K562 (cell line): Measurements from ENCODE around the gene UBR7. TPM values are rescaled to one million over a fixed set of nuclear protein-coding genes. Genes with fewer than 3 reads are reported as not detected.
"Not testable (repeated sequence)": the region's sequence is repeated elsewhere in the genome, so short reads cannot be mapped to it uniquely, and the experiment has no call there.

ENCODE experiments used
- ATAC-seq: fragments of 200-7000 bp; cut with Tn5 transposase; 3 replicates; pipeline ENCODE4 v1.9.1; 2020; ENCODE audit warnings: moderate library complexity
- BruUV-seq: library from RNA; stranded (reverse); fragments of 400-500 nt; replicated peaks from 2 replicates; lab custom pipeline; 2021; lab: Mats Ljungman, UMichigan
- CTCF ChIA-PET: fragments of 300-600 bp; formaldehyde crosslinking; extraction: SDS; loops from one replicate; lab custom pipeline; 2021; ENCODE audit warnings: low intra/inter-chr PET ratio; lab: Yijun Ruan, JAX
- POLR2A ChIA-PET: fragments of 300-600, 350-650 bp; sonication (Branson Sonifier 250); formaldehyde crosslinking; extraction: SDS; loops from one replicate; lab custom pipeline; 2021; ENCODE audit warnings: antibody characterized with exemption, inconsistent platforms; lab: Yijun Ruan, JAX
- DNase-seq, 4 experiments: peaks; one replicate each; pipeline versions ENCODE4 v3.0.0 to v3.0.0-alpha.2; 2011 to 2018; ENCODE audit warnings: low spot score in 3 of 4, mixed read lengths in 3 of 4; ENCODE audit errors: extremely low read depth in 1 of 4
- FAIRE-seq: peaks from 2 replicates; lab custom pipeline; 2011; peaks lifted over from hg19 to GRCh38; lab: Jason Lieb, UNC
- H2AFZ ChIP-seq: 2 replicates; pipeline ENCODE4 v1.6.0; 2011; ENCODE audit warnings: low read depth, low read length, control low read depth, inconsistent platforms
- H3K27ac ChIP-seq: fragments of 200-600 bp; 3 replicates; pipeline ENCODE4 v1.8.0; 2011; ENCODE audit warnings: low read depth, mild to moderate bottlenecking, control low read depth, inconsistent platforms, low read length, moderate library complexity, mixed read lengths; ENCODE audit errors: extremely low read depth
- H3K27me3 ChIP-seq, 2 experiments: fragments of 300-600 bp in 1 of 2; 2 replicates in 1 of 2; 3 replicates in 1 of 2; pipeline versions ENCODE4 v1.6.0 to v1.8.0; 2011; ENCODE audit warnings: inconsistent platforms in 2 of 2, low read length in 2 of 2, mild to moderate bottlenecking in 1 of 2, mixed read lengths in 1 of 2, moderate library complexity in 1 of 2; ENCODE audit not compliant: control insufficient read depth in 2 of 2, insufficient read depth in 2 of 2
- H3K36me3 ChIP-seq: fragments of 300-600 bp; 3 replicates; pipeline ENCODE4 v1.8.0; 2011; ENCODE audit warnings: mild to moderate bottlenecking, low read length, inconsistent platforms; ENCODE audit not compliant: control insufficient read depth, insufficient read depth
- H3K4me1 ChIP-seq, 2 experiments: fragments of 200-600 bp in 1 of 2; replicated peaks in 1 of 2; 2 replicates in 1 of 2; 3 replicates in 1 of 2; pipeline versions ENCODE4 v1.5.1 to v1.8.0; 2011; ENCODE audit warnings: inconsistent platforms in 2 of 2, low read length in 2 of 2, mild to moderate bottlenecking in 1 of 2, mixed read lengths in 1 of 2, moderate library complexity in 1 of 2; ENCODE audit not compliant: control insufficient read depth in 2 of 2, insufficient read depth in 2 of 2
- H3K4me2 ChIP-seq: 2 replicates; pipeline ENCODE4 v1.6.1; 2011; ENCODE audit warnings: low read length, control low read depth, inconsistent platforms, mixed read lengths; ENCODE audit not compliant: insufficient read depth
- H3K4me3 ChIP-seq: fragments of 200-600 bp; sonication (generic), shearing (Covaris generic); 2 replicates; pipeline ENCODE4 v1.5.1; 2016; ENCODE audit warnings: control low read depth, inconsistent platforms
- H3K79me2 ChIP-seq: fragments of 200-600 bp; 3 replicates; pipeline ENCODE4 v1.8.0; 2011; ENCODE audit warnings: low read length, inconsistent platforms; ENCODE audit not compliant: control insufficient read depth, insufficient read depth
- H3K9ac ChIP-seq, 2 experiments: 2 replicates each; pipeline versions ENCODE4 v1.6.0 to v1.6.1; 2011; ENCODE audit warnings: low read depth in 2 of 2, low read length in 2 of 2, control low read depth in 1 of 2, inconsistent platforms in 1 of 2, mild to moderate bottlenecking in 1 of 2, mixed read lengths in 1 of 2; ENCODE audit not compliant: insufficient read depth in 1 of 2
- H3K9me1 ChIP-seq: one replicate; pipeline ENCODE4 v1.6.0; 2011; ENCODE audit warnings: inconsistent platforms, mild to moderate bottlenecking, low read length, moderate library complexity; ENCODE audit not compliant: control insufficient read depth, insufficient read depth
- H3K9me3 ChIP-seq: replicated peaks from 2 replicates; pipeline ENCODE4 v1.5.1; 2011; ENCODE audit warnings: low read depth, low read length, inconsistent platforms; ENCODE audit not compliant: control insufficient read depth, insufficient read depth
- H4K20me1 ChIP-seq: replicated peaks from 2 replicates; pipeline ENCODE4 v1.6.1; 2011; ENCODE audit warnings: low read length, inconsistent platforms, mixed read lengths; ENCODE audit not compliant: control insufficient read depth, insufficient read depth
- BRD4 ChIP-seq: fragments of 200-600 bp; sonication (generic); IDR thresholded peaks from 2 replicates; pipeline ENCODE4 v1.6.1; 2017; ENCODE audit warnings: inconsistent platforms
- CBFA2T2 ChIP-seq: fragments of 450-650 bp; conservative IDR thresholded peaks from 2 replicates; pipeline ENCODE4 v1.6.1; 2017; ENCODE audit warnings: mild to moderate bottlenecking
- ETV1 ChIP-seq: fragments of 450-650 bp; conservative IDR thresholded peaks from 2 replicates; pipeline ENCODE4 v1.6.1; 2016; ENCODE audit warnings: missing genetic modification characterization, control low read depth, low read depth, missing compliant biosample characterization
- HDAC1 ChIP-seq, 2 experiments: fragments of 450-650 bp; IDR thresholded peaks; 2 replicates each; pipeline ENCODE4 v1.6.1; 2016 to 2017; ENCODE audit warnings: inconsistent platforms in 1 of 2, mild to moderate bottlenecking in 1 of 2, moderate library complexity in 1 of 2
- MTA2 ChIP-seq: fragments of 450-650 bp; IDR thresholded peaks from 2 replicates; pipeline ENCODE4 v1.6.1; 2016; ENCODE audit warnings: low read depth
- MYC ChIP-seq, 2 experiments: fragments of 250-450 bp in 1 of 2; sonication (Bioruptor Pico) in 1 of 2; IDR thresholded peaks; 2 replicates each; pipeline versions ENCODE4 v1.5.1 to v1.6.1; 2012 to 2021; ENCODE audit warnings: low read depth in 2 of 2, borderline replicate concordance in 1 of 2, improper control_type of control experiment in 1 of 2, low read length in 1 of 2, mild to moderate bottlenecking in 1 of 2, moderate library complexity in 1 of 2
- TEAD4 ChIP-seq, 2 experiments: sonication (generic) in 1 of 2; formaldehyde crosslinking in 1 of 2; IDR thresholded peaks; 2 replicates each; pipeline versions ENCODE4 v1.6.1 to v1.8.0; 2012 to 2022; ENCODE audit warnings: borderline replicate concordance in 1 of 2, inconsistent platforms in 1 of 2, low read length in 1 of 2, mild to moderate bottlenecking in 1 of 2, missing genetic modification reagents in 1 of 2
- WGBS: fragments of 100-300 bp; shearing (Covaris generic); methylation state at CpG from one replicate; pipeline ENCODE4 v1.1.6; 2016; ENCODE audit warnings: low coverage, mixed read lengths; ENCODE audit not compliant: insufficient coverage; ENCODE audit errors: missing lambda C conversion rate; 5-methylcytosine and 5-hydroxymethylcytosine counted together
- in situ Hi-C: fragments of 300-500 bp; cut with MboI; formaldehyde crosslinking; loops from 4 replicates; pipeline ENCODE4 v1.15.0; 2018; ENCODE audit warnings: inconsistent platforms, mixed read lengths
- intact Hi-C: fragments of 100-400 bp; cut with micrococcal nuclease; formaldehyde crosslinking; loops from 2 replicates; pipeline ENCODE4 v1.14.2; 2022
- polyA plus RNA-seq, 8 experiments: library from polyadenylated mRNA; depleted of rRNA in 4 of 8; stranded (reverse) in 5 of 8; unstranded in 3 of 8; fragments of >200 nt; fragmentation: Nextera tagmentation in 2 of 8; fragmentation: Illumina TruSeq in 1 of 8; extraction: Ambion mirVana in 2 of 8; extraction: Trizol in 1 of 8; gene quantifications; 2 replicates each; pipeline versions ENCODE4 v1.2.1 to v1.2.3, GENCODE V29; 2011 to 2014; ENCODE audit warnings: inconsistent platforms in 1 of 8, missing spikeins in 1 of 8
- total RNA-seq, 7 experiments: library from RNA; depleted of rRNA in 6 of 7; stranded (reverse); fragments of >200 nt in 6 of 7; fragmentation: Illumina TruSeq in 2 of 7; extraction: Trizol in 2 of 7; gene quantifications; 2 replicates each; pipeline versions ENCODE4 v1.2.1 to v1.2.3, GENCODE V29; 2011 to 2021; ENCODE audit warnings: low replicate concordance in 1 of 7
- TF ChIP-seq, protein P1 (sequence below), 2 experiments: IDR thresholded peaks in 1 of 2; conservative IDR thresholded peaks in 1 of 2; 2 replicates each; pipeline ENCODE4 v1.6.1; 2016; ENCODE audit warnings: low read depth in 2 of 2, mild to moderate bottlenecking in 1 of 2, missing compliant biosample characterization in 1 of 2, missing genetic modification characterization in 1 of 2, moderate library complexity in 1 of 2
- TF ChIP-seq, protein P2 (sequence below): sonication (generic); formaldehyde crosslinking; IDR thresholded peaks from 2 replicates; pipeline ENCODE4 v1.9.0; 2022; ENCODE audit warnings: mild to moderate bottlenecking, missing genetic modification reagents

Gene UBR7
- total and polyA plus RNA-seq, 9 of the 15 experiments (the other 6 are each of a cell fraction or from before 2014, with no cell fraction given): 12.5 to 63.0 (median 34.4) TPM

DNA sequence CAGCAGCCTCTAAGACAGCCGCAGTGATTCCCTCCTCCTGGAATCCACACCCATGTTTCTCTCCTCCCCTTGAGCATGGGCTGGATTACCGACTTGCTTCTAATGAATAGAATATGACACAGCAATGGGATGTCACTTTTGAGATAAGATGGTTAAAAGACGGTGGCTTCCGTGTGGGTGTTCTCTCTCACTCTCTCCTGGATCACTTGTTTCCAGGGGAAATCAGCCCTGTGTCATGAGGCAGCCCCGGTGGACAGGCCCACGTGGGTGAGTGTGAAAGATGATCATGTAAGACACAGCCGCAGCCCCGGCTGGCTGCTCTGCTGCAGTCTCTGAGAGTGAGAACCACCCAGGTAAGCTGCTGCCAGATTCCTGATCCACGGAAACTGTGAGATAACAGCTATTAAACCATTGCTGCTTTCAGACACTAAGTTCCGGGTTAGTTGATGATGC, 33.1 kb upstream of the UBR7 start (continued):
- TF ChIP-seq, protein P1, sequence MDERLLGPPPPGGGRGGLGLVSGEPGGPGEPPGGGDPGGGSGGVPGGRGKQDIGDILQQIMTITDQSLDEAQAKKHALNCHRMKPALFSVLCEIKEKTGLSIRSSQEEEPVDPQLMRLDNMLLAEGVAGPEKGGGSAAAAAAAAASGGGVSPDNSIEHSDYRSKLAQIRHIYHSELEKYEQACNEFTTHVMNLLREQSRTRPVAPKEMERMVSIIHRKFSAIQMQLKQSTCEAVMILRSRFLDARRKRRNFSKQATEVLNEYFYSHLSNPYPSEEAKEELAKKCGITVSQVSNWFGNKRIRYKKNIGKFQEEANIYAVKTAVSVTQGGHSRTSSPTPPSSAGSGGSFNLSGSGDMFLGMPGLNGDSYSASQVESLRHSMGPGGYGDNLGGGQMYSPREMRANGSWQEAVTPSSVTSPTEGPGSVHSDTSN (CRISPR knock-in tag; IDR thresholded peaks at IDR 0.05; ENCODE audit: low read depth): no peak
- TF ChIP-seq, protein P1 (tag; conservative IDR thresholded peaks at IDR 0.05; ENCODE audit: low read depth): peak; percentile 59; the same call in 1 of the 2 replicates
- TF ChIP-seq HDAC1 (IDR thresholded peaks at IDR 0.05): peak in 1 of 2 experiments; percentile 57; a peak in 1 of 4 replicates
- 0 out of 2 replicates have a peak, but pooled peaks have one; percentile 11 for TF ChIP-seq TEAD4 (IDR thresholded peaks at IDR 0.05; ENCODE audit: low read length)
- TF ChIP-seq TEAD4 (CRISPR knock-in tag; IDR thresholded peaks at IDR 0.05; ENCODE audit: borderline replicate concordance): no peak
- TF ChIP-seq, protein P2, sequence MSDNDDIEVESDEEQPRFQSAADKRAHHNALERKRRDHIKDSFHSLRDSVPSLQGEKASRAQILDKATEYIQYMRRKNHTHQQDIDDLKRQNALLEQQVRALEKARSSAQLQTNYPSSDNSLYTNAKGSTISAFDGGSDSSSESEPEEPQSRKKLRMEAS (CRISPR knock-in tag): peak; percentile 34; the same call in 1 of the 2 replicates
- no peak for TF ChIP-seq MTA2
- TF ChIP-seq BRD4: no peak
- TF ChIP-seq CBFA2T2: 0 out of 2 replicates have a peak, but pooled peaks have one; percentile 4
- TF ChIP-seq MYC (IDR thresholded peaks at IDR 0.05; ENCODE audit: low read depth, low read length): peak; percentile 23; the same call in 1 of the 2 replicates
- no peak for TF ChIP-seq MYC (CRISPR knock-in tag; IDR thresholded peaks at IDR 0.05; ENCODE audit: borderline replicate concordance, low read depth)
- peak; percentile 46; the same call in 1 of the 2 replicates for TF ChIP-seq ETV1 (tag)
- TF ChIP-seq, all 486 proteins: peak for 37

DNA sequence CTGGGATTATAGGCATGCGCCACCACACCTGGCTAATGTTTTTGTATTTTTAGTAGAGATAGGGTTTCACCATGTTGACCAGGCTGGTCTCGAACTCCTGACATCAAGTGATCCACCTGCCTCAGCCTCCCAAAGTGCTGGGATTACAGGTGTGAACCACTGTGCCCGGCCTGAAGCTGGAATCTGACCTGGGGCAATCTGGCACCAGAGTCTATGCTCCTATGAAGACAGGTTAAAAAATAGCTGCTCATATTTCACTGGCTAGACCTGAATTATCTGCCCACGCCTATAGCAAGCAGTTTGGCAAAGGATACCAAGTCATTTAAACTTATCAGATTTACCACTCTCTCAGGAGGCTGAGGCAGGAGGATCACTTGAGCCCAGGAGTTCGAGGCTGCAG, 32.3 kb upstream of the UBR7 start:
- DNase-seq, H2AFZ ChIP-seq, H3K9me1 ChIP-seq, H3K4me3 ChIP-seq, H3K9ac ChIP-seq, H3K79me2 ChIP-seq, H3K9me3 ChIP-seq, H3K4me1 ChIP-seq, H3K36me3 ChIP-seq, ATAC-seq, POLR2A ChIA-PET, in situ Hi-C loops, H4K20me1 ChIP-seq, intact Hi-C loops, H3K27ac ChIP-seq, H3K27me3 ChIP-seq, H3K4me2 ChIP-seq, FAIRE-seq, BruUV-seq, CTCF ChIA-PET: not testable (repeated sequence)
- 15% methylated on average over 2 of the region's 5 CpGs for WGBS
